T-helper 1 cell treated with Interleukin-12 subunit alpha and Interleukin-12 subunit beta and Interleukin-4 antibody, amounts not matched to agents 30 μg/mL and 1 μg/mL, for 36 hours (primary cell): ENCODE data around the gene NCAPD3.
A peak's percentile ranks its signal among the peaks of the same experiment; 100 is the strongest.
"Not testable (repeated sequence)": the region's sequence is repeated elsewhere in the genome, so short reads cannot be mapped to it uniquely, and the experiment has no call there.

Experiments used
- H3K27ac Mint-ChIP-seq: one replicate; pipeline ENCODE4 v1.8.0; 2021; ENCODE audit warnings: mild to moderate bottlenecking, mixed read lengths
- H3K27me3 Mint-ChIP-seq: one replicate; pipeline ENCODE4 v1.8.0; 2021; ENCODE audit warnings: low read depth, mixed read lengths
- H3K36me3 Mint-ChIP-seq: one replicate; pipeline ENCODE4 v1.8.0; 2021; ENCODE audit warnings: low read depth, mixed read lengths
- H3K4me1 Mint-ChIP-seq: one replicate; pipeline ENCODE4 v1.8.0; 2021; ENCODE audit warnings: low read depth, mixed read lengths
- H3K4me3 Mint-ChIP-seq: one replicate; pipeline ENCODE4 v1.8.0; 2021; ENCODE audit warnings: mild to moderate bottlenecking, moderate library complexity, mixed read lengths
- H3K9me3 Mint-ChIP-seq: one replicate; pipeline ENCODE4 v1.8.0; 2021; ENCODE audit warnings: mixed read lengths

The NCAPD3 gene

DNA sequence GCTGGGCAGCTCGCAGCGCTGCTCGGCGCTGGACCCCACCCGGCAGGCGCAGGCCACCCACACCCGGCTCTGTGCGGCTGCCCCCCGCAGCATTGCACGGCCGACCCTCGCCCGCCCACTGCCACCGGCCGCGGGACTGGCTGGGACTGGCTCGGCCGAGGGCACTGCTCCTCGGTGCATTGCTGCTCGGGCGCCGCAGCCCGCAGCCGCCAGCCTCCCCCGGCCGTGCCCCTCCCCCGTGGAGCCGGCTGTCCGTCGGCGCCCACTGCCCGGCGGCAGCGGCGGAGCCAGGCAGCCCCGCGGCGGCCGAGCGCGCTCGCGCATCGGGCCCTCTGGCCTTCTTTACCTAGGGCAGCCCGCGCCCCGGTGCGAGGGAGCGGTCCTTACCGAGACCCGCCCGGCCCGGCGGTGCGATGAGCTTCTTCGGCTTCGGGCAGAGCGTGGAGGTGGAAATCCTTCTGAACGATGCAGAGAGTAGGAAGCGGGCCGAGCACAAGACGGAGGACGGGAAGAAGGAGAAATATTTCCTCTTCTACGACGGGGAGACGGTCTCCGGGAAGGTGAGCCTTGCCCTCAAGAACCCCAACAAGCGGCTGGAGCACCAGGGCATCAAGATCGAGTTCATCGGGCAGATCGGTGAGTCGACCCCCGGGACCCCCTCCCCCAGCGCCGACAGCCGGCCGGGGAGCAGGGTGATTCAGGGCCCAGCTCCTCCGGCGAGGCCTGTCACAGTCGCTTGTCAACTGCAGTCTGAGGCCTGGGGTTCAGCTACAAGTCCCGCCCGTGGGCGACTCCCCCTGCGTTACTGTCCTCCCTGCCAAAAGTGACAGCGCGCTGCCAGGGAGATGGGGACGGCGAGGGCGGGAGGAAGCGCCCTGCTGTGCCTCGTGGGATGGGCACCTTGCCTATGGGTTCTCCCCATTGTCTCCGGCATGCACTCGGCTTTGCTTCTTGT, 1.2 kb upstream of the NCAPD3 start:
- peaks cover 72% of the 10 kb centered on the region for H3K4me1 Mint-ChIP-seq

DNA sequence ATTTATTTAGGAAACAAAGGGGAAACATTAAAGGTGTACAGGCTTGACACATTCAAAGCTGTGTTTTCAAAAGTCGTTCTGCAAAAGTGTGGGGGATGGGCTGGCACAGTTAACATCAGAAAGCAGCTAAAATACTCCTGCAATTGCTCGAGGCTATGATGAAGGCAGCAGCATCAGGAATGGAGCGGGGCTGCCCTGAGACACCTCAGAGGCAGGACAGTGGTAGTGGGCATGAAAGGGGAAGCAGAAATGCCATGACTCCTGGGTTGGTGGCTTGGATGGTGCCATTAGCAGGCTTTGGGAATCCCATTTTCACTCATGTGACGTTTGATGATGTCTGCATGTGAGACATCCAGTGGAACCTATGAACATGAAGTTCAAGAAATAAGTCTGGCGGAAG, 646 bp downstream of the NCAPD3 start:
- peak overlapping the region; percentile 98 for H3K27ac Mint-ChIP-seq
- no peaks in the 10 kb centered on the region for H3K9me3 Mint-ChIP-seq
- no peaks in the 10 kb centered on the region for H3K27me3 Mint-ChIP-seq
- peaks cover 65% of the 10 kb centered on the region for H3K4me1 Mint-ChIP-seq
- H3K4me3 Mint-ChIP-seq: peak overlapping the region; percentile 100
- peaks cover 34% of the 10 kb centered on the region for H3K36me3 Mint-ChIP-seq

More for the DNA sequence above, 1.2 kb upstream of the NCAPD3 start:
- Mint-ChIP-seq H3K9me3 (no peaks in the 10 kb centered on the region), H3K36me3 (peaks cover 29% of the 10 kb centered on the region), H3K4me3 (peak overlapping the region; percentile 97), H3K27me3 (no peaks in the 10 kb centered on the region), H3K27ac (peak overlapping the region; percentile 95)

DNA sequence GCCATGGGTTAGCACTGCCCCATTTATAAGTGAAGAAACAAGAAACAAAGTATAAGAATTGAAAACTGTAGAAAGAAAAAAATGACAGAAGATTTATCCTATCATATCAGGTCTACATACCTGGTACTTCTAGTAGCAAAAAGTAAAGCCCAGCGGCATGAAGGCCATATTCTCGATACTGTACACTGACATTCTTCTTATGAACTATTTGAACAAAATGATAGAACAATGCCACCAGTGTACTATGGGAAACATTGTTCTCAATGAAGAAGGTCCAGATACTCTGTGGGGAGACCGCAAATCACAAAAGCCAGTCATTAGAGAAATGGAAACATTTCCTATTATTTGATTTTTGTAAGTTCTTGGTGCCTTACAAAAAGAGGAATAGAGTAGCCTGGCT, 7.0 kb downstream of the NCAPD3 start:
- Mint-ChIP-seq H3K27me3 (no peaks in the 10 kb centered on the region), H3K27ac (no peak overlapping the region), H3K9me3 (no peaks in the 10 kb centered on the region), H3K4me3 (no peak overlapping the region), H3K36me3 (peaks cover 33% of the 10 kb centered on the region), H3K4me1 (peaks cover 38% of the 10 kb centered on the region)

DNA sequence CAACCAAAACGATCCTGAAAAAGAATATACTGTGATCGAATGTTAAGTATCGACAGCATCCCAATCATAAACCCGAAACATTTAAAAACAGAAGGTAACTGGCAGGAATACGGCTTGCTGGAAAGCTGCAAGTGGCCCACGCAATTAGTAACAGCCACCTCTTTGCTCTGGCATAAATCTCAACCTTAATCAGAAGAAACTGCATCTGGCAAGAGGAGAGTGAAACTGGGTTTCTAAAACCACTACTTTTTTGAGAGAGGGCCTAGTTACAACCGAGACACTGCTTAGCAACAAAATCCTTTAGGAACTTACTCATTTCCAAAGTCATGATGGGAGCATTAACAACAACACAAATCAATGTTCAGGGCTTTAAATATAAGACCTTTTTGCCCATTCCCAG, 7.9 kb downstream of the NCAPD3 start:
- H3K4me3 Mint-ChIP-seq: no peak overlapping the region
- peaks cover 35% of the 10 kb centered on the region for H3K4me1 Mint-ChIP-seq
- H3K9me3 Mint-ChIP-seq: no peaks in the 10 kb centered on the region
- peaks cover 36% of the 10 kb centered on the region for H3K36me3 Mint-ChIP-seq
- no peak overlapping the region for H3K27ac Mint-ChIP-seq
- no peaks in the 10 kb centered on the region for H3K27me3 Mint-ChIP-seq

DNA sequence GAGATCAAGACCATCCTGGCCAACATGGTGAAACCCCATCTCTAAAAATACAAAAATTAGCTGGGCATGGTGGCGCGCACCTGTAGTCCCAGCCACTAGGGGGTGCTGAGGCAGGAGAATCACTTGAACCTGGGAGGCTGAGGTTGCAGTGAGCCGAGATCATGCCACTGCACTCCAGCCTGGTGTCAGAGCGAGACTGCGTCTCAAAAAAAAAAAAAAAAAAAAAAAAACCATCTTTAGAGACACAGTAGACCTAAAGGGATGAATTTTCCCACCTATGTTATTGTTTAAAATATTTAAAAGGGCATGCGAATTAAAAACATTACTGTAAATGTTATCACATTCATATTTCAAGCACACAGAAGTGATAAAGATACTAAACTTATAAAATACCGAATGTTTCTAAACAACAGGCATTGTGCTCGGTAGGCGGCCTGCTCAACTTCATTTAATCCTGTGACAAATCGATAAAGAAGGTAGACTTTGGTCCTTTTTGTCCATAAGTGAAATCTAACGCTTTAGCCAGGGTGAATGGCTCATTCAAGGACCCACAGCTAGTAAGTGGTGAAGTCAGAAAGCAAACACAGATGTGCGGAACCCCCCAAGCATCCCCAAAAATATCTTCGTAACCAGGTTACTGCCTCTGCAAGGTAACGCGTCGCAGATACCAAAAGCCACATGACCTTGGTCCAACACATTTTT, 16.1 kb downstream of the NCAPD3 start:
- Mint-ChIP-seq H3K4me3 (no peak overlapping the region), H3K4me1 (peaks cover 13% of the 10 kb centered on the region), H3K27me3 (no peaks in the 10 kb centered on the region), H3K27ac (no peak overlapping the region), H3K9me3 (no peaks in the 10 kb centered on the region), H3K36me3 (peaks cover 38% of the 10 kb centered on the region)

DNA sequence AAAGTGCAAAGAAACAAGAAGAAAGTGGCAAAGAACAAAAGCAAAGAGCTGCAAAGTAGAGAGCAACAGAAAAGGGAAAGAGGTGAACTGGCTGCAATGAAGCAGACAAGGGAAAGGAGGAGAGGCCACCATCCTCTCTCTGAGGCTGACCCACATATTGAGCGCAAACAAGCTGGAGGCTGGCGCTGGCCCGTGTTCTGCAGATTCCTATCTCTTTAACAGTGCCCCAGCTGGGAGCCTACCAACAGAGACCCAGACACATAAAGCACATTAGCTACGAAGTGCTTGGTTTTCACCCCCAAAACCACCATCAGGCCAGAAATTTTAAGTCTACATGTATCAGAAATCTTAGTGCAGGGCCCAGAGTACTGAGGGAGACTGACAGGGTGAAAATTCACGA, 17.6 kb downstream of the NCAPD3 start:
- Mint-ChIP-seq H3K4me1 (peaks cover 7% of the 10 kb centered on the region), H3K27ac (no peak overlapping the region), H3K27me3 (no peaks in the 10 kb centered on the region), H3K4me3 (no peak overlapping the region), H3K9me3 (no peaks in the 10 kb centered on the region), H3K36me3 (peaks cover 37% of the 10 kb centered on the region)

DNA sequence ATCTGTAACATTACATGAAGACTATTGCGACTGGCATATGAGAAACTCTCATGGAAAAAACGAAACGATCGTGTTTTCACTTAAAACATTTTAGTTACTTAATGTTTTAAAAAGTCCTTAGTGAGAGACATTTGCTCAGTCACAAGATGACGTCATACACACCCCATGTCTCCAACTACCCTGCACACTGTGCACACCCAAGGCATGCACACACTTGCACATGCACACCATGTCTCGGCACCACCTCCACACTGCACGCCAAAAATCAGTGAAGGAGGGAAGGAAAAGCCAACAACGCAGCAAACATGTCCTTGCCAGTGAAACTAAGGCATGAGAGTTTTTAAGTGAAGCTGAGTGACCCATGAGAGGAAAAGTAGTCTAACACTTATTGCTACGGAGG, 18.0 kb downstream of the NCAPD3 start:
- H3K27ac Mint-ChIP-seq: no peak overlapping the region
- H3K9me3 Mint-ChIP-seq: no peaks in the 10 kb centered on the region
- H3K4me3 Mint-ChIP-seq: no peak overlapping the region
- H3K4me1 Mint-ChIP-seq: peaks cover 6% of the 10 kb centered on the region
- H3K27me3 Mint-ChIP-seq: no peaks in the 10 kb centered on the region
- peaks cover 38% of the 10 kb centered on the region for H3K36me3 Mint-ChIP-seq

DNA sequence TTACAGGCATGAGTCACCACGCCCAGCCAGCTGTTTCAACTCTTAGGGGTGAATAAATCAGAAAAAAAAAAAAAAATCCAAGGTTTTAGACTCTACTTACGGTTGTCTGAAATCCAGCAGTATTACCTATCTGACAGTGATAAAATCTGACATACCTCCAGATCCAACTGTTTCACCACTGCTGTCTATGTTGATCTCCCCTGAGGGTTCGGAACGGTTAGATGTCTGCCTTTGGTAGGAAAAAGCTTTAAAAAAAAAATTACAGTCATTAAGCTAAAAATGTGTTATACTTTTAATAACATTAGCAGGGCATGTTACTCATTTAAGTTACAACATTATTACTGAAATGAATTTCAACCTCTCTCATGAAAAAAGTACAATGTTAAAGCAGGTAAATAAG, 21.1 kb downstream of the NCAPD3 start:
- H3K4me3 Mint-ChIP-seq: no peak overlapping the region
- H3K27ac Mint-ChIP-seq: no peak overlapping the region
- peaks cover 3% of the 10 kb centered on the region for H3K4me1 Mint-ChIP-seq
- no peaks in the 10 kb centered on the region for H3K27me3 Mint-ChIP-seq
- H3K9me3 Mint-ChIP-seq: no peaks in the 10 kb centered on the region
- peaks cover 38% of the 10 kb centered on the region for H3K36me3 Mint-ChIP-seq

DNA sequence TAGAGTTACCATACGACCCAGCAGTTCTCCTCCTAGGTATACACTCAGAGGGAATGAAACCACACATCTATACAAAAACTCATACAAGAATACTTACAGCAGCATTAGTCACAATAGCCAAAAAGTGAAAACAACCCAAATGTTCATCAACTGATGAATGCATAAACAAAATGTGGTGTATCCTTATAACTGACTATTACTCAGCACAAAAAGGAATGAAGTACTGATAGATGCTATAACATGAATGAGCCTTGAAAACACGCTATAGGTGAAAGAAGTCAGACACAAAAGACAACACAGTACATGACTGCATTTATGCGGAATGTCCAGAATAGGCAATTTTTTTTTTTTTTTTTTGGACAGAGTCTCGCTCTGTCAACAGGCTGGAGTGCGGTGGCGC, 23.1 kb downstream of the NCAPD3 start:
- H3K4me3 Mint-ChIP-seq: no peak overlapping the region
- H3K9me3 Mint-ChIP-seq: no peaks in the 10 kb centered on the region
- H3K27ac Mint-ChIP-seq: no peak overlapping the region
- H3K36me3 Mint-ChIP-seq: peaks cover 40% of the 10 kb centered on the region
- no peaks in the 10 kb centered on the region for H3K4me1 Mint-ChIP-seq
- no peaks in the 10 kb centered on the region for H3K27me3 Mint-ChIP-seq

DNA sequence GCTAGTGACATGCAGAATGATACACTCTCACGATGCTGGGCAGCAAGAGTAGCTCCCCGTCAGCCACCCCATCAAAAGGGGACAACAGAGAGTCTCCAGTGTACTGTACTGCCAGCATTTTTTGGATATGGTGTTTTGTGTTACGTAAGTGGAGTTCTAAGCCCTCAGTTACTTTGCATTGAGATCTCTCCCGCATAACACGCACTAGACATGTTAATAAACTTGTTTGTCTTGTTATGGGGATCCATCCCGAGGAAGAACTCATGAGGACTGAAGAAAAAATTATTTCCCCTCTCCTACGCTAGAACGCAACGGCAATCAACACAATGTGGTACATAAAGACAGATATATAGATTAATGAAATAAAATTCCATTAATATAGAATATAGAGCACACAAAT, 24.2 kb downstream of the NCAPD3 start:
- H3K4me1 Mint-ChIP-seq: no peaks in the 10 kb centered on the region
- H3K27ac Mint-ChIP-seq: no peak overlapping the region
- no peak overlapping the region for H3K4me3 Mint-ChIP-seq
- H3K9me3 Mint-ChIP-seq: no peaks in the 10 kb centered on the region
- peaks cover 42% of the 10 kb centered on the region for H3K36me3 Mint-ChIP-seq
- H3K27me3 Mint-ChIP-seq: no peaks in the 10 kb centered on the region

DNA sequence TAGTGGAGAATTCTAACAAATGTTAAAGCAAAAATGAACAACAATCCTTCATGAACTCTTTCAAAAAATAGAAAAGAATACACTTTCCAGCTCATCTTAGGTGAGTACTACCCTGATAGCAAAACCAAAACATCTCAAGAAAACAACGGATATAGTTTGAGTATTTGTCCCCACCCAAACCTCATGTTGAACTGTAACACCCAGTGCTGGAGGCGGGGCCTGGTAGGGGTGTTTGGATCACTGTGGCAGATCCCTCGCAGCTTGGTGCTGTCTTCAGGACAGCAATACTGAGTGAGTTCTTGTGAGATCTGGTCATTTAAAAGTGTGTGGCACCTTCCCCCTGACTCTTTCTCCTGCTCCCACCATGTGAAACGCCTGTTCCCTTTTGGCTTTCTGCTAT, 27.0 kb downstream of the NCAPD3 start:
- H3K4me1 Mint-ChIP-seq: no peaks in the 10 kb centered on the region
- no peak overlapping the region for H3K4me3 Mint-ChIP-seq
- no peaks in the 10 kb centered on the region for H3K27me3 Mint-ChIP-seq
- H3K27ac Mint-ChIP-seq: peak overlapping the region; percentile 52
- no peaks in the 10 kb centered on the region for H3K9me3 Mint-ChIP-seq
- peaks cover 44% of the 10 kb centered on the region for H3K36me3 Mint-ChIP-seq

DNA sequence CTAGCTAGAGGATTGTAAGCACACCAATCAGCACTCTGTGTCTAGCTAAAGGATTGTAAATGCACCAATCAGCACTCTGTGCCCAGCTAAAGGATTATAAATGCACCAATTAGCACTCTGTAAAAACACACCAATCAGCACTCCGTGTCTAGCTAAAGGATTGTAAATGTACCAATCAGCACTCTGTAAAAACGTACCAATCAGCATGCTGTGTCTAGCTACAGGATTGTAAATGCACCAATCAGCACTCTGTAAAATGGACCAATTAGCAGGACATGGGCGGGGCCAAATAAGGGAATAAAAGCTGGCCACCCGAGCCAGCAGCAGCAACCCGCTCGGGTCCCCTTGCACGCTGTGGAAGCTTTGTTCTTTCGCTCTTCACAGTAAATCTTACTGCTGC, 35.7 kb downstream of the NCAPD3 start:
- H3K27ac Mint-ChIP-seq, H3K4me3 Mint-ChIP-seq, H3K27me3 Mint-ChIP-seq, H3K4me1 Mint-ChIP-seq, H3K9me3 Mint-ChIP-seq: not testable (repeated sequence)
- peaks cover 66% of the 10 kb centered on the region for H3K36me3 Mint-ChIP-seq

DNA sequence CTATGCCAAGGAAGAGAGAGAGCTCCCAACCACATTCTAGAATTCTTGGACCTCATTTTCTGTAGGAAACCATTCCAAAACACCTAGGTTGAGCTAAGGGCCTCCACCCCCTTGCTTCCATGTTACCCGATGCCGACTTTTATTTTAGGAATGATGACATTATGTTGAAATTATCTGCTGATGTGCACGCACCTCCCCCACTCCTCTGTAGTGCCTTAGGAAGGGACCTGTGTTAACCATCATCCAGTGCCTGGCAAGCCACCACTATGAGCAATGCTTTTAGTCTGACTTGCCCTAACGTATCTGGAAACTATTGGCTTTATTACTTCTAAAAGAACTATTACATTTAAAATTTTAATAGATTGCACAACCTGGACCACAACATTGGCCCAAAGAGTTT, 42.1 kb downstream of the NCAPD3 start:
- Mint-ChIP-seq H3K36me3 (peaks cover 38% of the 10 kb centered on the region), H3K27me3 (no peaks in the 10 kb centered on the region), H3K4me3 (no peak overlapping the region), H3K9me3 (no peaks in the 10 kb centered on the region), H3K27ac (no peak overlapping the region), H3K4me1 (peaks cover 2% of the 10 kb centered on the region)

DNA sequence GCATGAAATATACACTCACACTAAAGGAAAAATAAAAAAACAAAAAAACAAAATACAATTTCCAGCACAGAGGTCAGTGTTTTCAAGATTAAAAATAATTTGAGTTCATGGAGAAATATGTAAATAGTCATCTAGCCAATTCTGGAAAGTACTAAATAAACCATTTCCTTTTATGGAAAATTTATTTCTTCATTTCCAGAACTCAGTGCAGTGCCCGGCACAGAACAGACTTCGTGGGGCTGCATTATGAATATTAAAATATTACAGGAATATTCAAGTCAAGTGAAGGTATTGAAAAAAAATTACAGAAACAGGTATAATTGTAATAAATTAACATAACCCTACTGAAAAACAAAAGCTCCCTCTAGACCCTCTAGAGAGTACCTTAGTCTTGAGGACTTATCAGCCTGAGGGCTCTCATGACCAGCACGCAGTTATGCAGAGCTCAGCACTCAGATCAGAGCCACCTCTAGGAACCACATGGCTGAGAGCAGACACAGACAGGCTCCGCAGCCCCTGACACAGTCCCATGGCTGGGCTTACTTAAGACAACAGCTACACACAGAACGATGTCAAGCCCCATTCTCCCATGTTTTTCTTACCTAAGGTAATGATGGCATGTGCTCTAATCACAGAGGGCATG, 45.6 kb downstream of the NCAPD3 start:
- no peaks in the 10 kb centered on the region for H3K9me3 Mint-ChIP-seq
- H3K36me3 Mint-ChIP-seq: peaks cover 54% of the 10 kb centered on the region
- H3K27ac Mint-ChIP-seq: no peak overlapping the region
- no peak overlapping the region for H3K4me3 Mint-ChIP-seq
- peaks cover 2% of the 10 kb centered on the region for H3K4me1 Mint-ChIP-seq
- H3K27me3 Mint-ChIP-seq: no peaks in the 10 kb centered on the region

DNA sequence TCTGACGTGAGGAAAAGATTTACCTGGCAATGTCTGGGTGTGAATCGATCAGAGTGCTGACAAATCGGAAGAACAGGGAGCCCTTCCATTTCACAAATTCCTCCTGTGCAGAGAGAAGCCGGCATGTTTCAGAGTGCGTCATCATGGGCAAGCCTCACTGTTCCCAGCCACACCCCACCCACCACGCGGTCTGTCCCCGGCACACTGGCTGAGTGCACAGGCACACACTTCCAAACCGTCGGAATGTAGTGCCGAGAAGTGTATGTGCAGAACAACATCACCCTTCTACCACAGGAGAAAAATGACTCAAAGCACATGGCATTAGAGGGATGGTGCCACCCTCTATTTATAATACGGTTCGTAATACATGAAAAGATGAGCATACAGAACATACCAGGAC, 47.5 kb downstream of the NCAPD3 start:
- Mint-ChIP-seq H3K27ac (no peak overlapping the region), H3K36me3 (peaks cover 55% of the 10 kb centered on the region), H3K4me3 (no peak overlapping the region)

More for the DNA sequence above, 47.5 kb downstream of the NCAPD3 start:
- Mint-ChIP-seq H3K4me1 (no peaks in the 10 kb centered on the region), H3K9me3 (no peaks in the 10 kb centered on the region), H3K27me3 (no peaks in the 10 kb centered on the region)
